ENCODE results near the gene KLRB1. TPM values are rescaled to one million over a fixed set of nuclear protein-coding genes. Genes with fewer than 3 reads are reported as not detected.
"Not testable (repeated sequence)": the region's sequence is repeated elsewhere in the genome, so short reads cannot be mapped to it uniquely, and the experiment has no call there.

The KLRB1 gene
- total RNA-seq, 2 donors from 2014 or later, result 0.14 TPM; not detected in 1

GRCh38 chr12:9598363-9598762, 9.4 kb downstream of the KLRB1 start:
- 69% methylated on average over 3 of the region's 3 CpGs for WGBS
- intact Hi-C loops (cut with DNase I), result no loop called here
- Histone ChIP-seq H3K4me3 (no peak overlapping the region), H3K4me1 (replicated peaks) (no peaks in the 10 kb centered on the region), H3K27ac (no peak overlapping the region), H3K36me3 (no peaks in the 10 kb centered on the region), H3K9me3 (no peaks in the 10 kb centered on the region), H3K27me3 (replicated peaks; ENCODE audit: insufficient read depth) (no peaks in the 10 kb centered on the region)
- TF ChIP-seq POLR2A (IDR thresholded peaks at IDR 0.05), result no peak
- TF ChIP-seq, protein P1, sequence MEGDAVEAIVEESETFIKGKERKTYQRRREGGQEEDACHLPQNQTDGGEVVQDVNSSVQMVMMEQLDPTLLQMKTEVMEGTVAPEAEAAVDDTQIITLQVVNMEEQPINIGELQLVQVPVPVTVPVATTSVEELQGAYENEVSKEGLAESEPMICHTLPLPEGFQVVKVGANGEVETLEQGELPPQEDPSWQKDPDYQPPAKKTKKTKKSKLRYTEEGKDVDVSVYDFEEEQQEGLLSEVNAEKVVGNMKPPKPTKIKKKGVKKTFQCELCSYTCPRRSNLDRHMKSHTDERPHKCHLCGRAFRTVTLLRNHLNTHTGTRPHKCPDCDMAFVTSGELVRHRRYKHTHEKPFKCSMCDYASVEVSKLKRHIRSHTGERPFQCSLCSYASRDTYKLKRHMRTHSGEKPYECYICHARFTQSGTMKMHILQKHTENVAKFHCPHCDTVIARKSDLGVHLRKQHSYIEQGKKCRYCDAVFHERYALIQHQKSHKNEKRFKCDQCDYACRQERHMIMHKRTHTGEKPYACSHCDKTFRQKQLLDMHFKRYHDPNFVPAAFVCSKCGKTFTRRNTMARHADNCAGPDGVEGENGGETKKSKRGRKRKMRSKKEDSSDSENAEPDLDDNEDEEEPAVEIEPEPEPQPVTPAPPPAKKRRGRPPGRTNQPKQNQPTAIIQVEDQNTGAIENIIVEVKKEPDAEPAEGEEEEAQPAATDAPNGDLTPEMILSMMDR (IDR thresholded peaks at IDR 0.05), result no peak
- no peak for TF ChIP-seq POLR2AphosphoS5 (IDR thresholded peaks at IDR 0.05)
- no peak for DNase-seq (ENCODE audit: low spot score)

DNA sequence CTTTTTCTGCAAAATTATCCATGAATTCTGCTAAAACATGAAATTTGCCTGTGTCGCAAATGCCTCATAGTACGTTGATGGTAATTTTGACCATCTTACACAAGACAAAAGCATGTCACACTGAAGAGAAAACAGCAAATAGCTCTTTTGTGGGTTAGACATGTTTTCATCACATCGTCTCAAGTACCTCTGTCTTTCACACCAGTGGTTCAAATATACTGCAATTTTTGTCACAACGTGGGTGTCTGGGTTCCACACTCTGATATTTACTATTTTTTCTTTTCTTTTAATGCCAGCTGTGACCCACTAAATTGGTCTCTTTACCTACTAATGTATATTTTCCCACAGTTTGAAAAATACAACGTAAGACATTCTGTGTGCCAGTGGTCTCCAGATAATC, 10.4 kb downstream of the KLRB1 start:
- Histone ChIP-seq H3K36me3 (no peaks in the 10 kb centered on the region), H3K27ac (no peak overlapping the region), H3K4me3 (no peak overlapping the region), H3K4me1 (replicated peaks) (no peaks in the 10 kb centered on the region), H3K9me3 (no peaks in the 10 kb centered on the region), H3K27me3 (replicated peaks; ENCODE audit: insufficient read depth) (no peaks in the 10 kb centered on the region)
- intact Hi-C loops (cut with DNase I), result no loop called here
- 88% methylated on average over 5 of the region's 5 CpGs for WGBS
- no peak for DNase-seq (ENCODE audit: low spot score)
- TF ChIP-seq POLR2AphosphoS5 (IDR thresholded peaks at IDR 0.05) (no peak), POLR2A (IDR thresholded peaks at IDR 0.05) (no peak)
- TF ChIP-seq, protein P1 (IDR thresholded peaks at IDR 0.05), result no peak

DNA sequence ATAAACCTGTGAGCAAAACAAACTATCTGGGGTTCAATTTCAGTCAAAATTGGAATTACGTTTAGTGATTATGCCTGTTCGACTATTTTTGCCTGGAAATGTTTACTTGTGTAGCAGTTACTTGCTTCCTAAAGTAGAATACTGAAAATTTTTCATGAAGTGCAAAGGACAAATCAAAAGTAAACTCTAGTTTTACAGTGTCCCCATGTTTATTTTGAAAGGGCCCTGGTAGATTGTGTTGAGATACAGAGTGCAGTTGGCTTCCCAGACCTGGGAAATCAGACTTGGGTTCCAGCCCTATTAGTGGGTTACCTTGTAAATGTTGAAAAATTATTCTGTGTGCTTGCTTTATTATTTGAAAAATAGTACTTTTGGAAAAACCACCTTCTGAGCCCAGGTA, 17.3 kb downstream of the KLRB1 start:
- Histone ChIP-seq H3K36me3 (no peaks in the 10 kb centered on the region), H3K27ac (no peak overlapping the region), H3K27me3 (replicated peaks; ENCODE audit: insufficient read depth) (no peaks in the 10 kb centered on the region), H3K9me3 (no peaks in the 10 kb centered on the region), H3K4me1 (replicated peaks) (no peaks in the 10 kb centered on the region), H3K4me3 (no peak overlapping the region)
- WGBS, result 59% methylated on average over 2 of the region's 2 CpGs
- no peak for TF ChIP-seq POLR2AphosphoS5 (IDR thresholded peaks at IDR 0.05)
- TF ChIP-seq POLR2A (IDR thresholded peaks at IDR 0.05), result no peak
- TF ChIP-seq, protein P1 (IDR thresholded peaks at IDR 0.05), result no peak
- no peak for DNase-seq (ENCODE audit: low spot score)
- intact Hi-C loops (cut with DNase I), result no loop called here

DNA sequence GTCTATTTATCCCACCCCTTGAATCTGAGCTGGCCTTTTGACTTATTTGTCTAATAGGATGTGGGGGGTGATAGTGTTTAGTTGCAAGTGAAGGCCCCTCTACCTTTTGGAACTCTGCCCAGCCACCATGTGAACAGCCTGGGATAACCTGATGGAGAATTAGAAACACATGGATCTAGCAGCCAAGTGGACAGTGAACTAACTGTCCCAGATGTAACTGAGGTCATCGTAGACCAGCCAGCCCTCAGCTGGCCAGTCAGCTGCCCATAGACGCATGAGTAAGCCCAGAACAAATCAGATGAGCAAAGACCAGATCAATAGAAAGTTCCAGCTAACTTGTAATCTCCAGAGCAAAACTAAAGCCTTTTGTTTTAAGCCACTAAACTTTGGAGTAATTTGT, 19.0 kb downstream of the KLRB1 start:
- intact Hi-C loops (cut with DNase I), result no loop called here
- no peak overlapping the region for H3K4me3 ChIP-seq
- H3K27ac ChIP-seq, result no peak overlapping the region
- no peak for DNase-seq (ENCODE audit: low spot score)
- no peaks in the 10 kb centered on the region for H3K9me3 ChIP-seq
- no peaks in the 10 kb centered on the region for H3K4me1 ChIP-seq (replicated peaks)
- no peaks in the 10 kb centered on the region for H3K36me3 ChIP-seq
- H3K27me3 ChIP-seq (replicated peaks; ENCODE audit: insufficient read depth), result no peaks in the 10 kb centered on the region
- TF ChIP-seq, protein P1 (IDR thresholded peaks at IDR 0.05), result no peak
- TF ChIP-seq POLR2AphosphoS5 (IDR thresholded peaks at IDR 0.05), result no peak
- no peak for TF ChIP-seq POLR2A (IDR thresholded peaks at IDR 0.05)
- WGBS, result 93% methylated on average over 2 of the region's 2 CpGs

DNA sequence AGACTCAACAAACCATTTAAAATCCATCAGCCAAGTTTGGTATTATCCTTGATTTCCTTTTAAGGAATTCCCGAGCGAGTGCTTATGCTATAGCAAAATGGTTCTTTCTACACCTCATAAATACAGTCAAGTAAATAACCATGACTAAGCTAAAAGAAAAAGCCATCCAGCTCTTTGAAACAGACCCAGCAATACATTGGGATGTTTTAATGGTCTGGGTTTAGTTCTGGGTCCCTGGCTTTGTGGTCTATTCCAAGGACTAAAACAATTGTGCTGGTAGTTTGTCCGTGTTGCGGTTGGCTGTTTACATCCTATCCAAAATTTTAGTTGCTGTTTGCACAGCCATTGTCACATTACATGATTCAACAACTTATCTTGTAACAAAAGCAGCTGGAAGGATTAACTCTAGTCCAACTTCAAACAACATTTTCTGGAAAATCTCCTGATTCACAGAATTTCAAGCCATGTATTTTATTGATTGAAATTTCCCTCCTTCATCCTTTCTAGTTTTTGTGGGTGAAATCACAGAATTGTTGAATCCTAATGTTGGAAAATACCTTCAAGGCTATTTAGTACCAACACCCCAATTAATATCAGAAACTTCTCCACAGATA, 19.6 kb downstream of the KLRB1 start:
- H3K4me3 ChIP-seq, result no peak overlapping the region
- H3K36me3 ChIP-seq, result no peaks in the 10 kb centered on the region
- TF ChIP-seq POLR2A (IDR thresholded peaks at IDR 0.05) (no peak), POLR2AphosphoS5 (IDR thresholded peaks at IDR 0.05) (no peak)
- TF ChIP-seq, protein P1 (IDR thresholded peaks at IDR 0.05), result no peak
- intact Hi-C loops (cut with DNase I), result no loop called here
- WGBS, result 89% methylated on average over 4 of the region's 4 CpGs
- no peaks in the 10 kb centered on the region for H3K27me3 ChIP-seq (replicated peaks; ENCODE audit: insufficient read depth)
- H3K4me1 ChIP-seq (replicated peaks), result no peaks in the 10 kb centered on the region
- no peak overlapping the region for H3K27ac ChIP-seq
- no peak for DNase-seq (ENCODE audit: low spot score)
- no peaks in the 10 kb centered on the region for H3K9me3 ChIP-seq

- H3K36me3 ChIP-seq; H3K4me3 ChIP-seq; intact Hi-C loops (cut with DNase I); H3K27ac ChIP-seq; H3K9me3 ChIP-seq; H3K27me3 ChIP-seq (replicated peaks; ENCODE audit: insufficient read depth); DNase-seq (ENCODE audit: low spot score); H3K4me1 ChIP-seq (replicated peaks): not testable (repeated sequence)
- WGBS, result 67% methylated on average over 2 of the region's 5 CpGs
Measured at GRCh38 chr12:9577729-9578128, 30.0 kb downstream of the KLRB1 start.

- H3K4me1 ChIP-seq (replicated peaks); H3K4me3 ChIP-seq; H3K36me3 ChIP-seq; DNase-seq (ENCODE audit: low spot score); H3K27me3 ChIP-seq (replicated peaks; ENCODE audit: insufficient read depth); intact Hi-C loops (cut with DNase I); H3K9me3 ChIP-seq; H3K27ac ChIP-seq: not testable (repeated sequence)
- WGBS, result 92% methylated on average over 9 of the region's 9 CpGs
Measured at GRCh38 chr12:9567151-9567550, 40.6 kb downstream of the KLRB1 start.
